SKM-1 treated with dmso at 0.1 percent for 144 hours (cell line): ENCODE measurements around the gene CLIC4.
"Not testable (repeated sequence)": the region's sequence is repeated elsewhere in the genome, so short reads cannot be mapped to it uniquely, and the experiment has no call there.

Experiments used
- DNase-seq: peaks from one replicate; lab custom pipeline; 2025; ENCODE audit not compliant: unreplicated experiment; lab: John Stamatoyannopoulos, UW

Gene CLIC4

GRCh38 chr1:24806588-24806987, 61.3 kb downstream of the CLIC4 start:
- no peak for DNase-seq

GRCh38 chr1:24811494-24811893, 66.2 kb downstream of the CLIC4 start:
- DNase-seq = not testable (repeated sequence)

GRCh38 chr1:24820221-24820620, 75.0 kb downstream of the CLIC4 start:
- not testable (repeated sequence) for DNase-seq

- DNase-seq = no peak
These were observed 77.6 kb downstream of the CLIC4 start for GRCh38 chr1:24822887-24823286.

- DNase-seq = not testable (repeated sequence)
These were observed 78.2 kb downstream of the CLIC4 start for GRCh38 chr1:24823486-24823885.

- DNase-seq = no peak
These were observed 79.9 kb downstream of the CLIC4 start for GRCh38 chr1:24825174-24825573.

GRCh38 chr1:24826510-24826909, 81.3 kb downstream of the CLIC4 start:
- no peak for DNase-seq

- DNase-seq = no peak
These were observed 82.3 kb downstream of the CLIC4 start for GRCh38 chr1:24827379-24828135.

GRCh38 chr1:24828183-24828886, 83.1 kb downstream of the CLIC4 start:
- DNase-seq = no peak

GRCh38 chr1:24828887-24829192, 83.6 kb downstream of the CLIC4 start:
- DNase-seq = no peak

GRCh38 chr1:24830680-24831272, 85.5 kb downstream of the CLIC4 start:
- DNase-seq = peak; percentile 51

GRCh38 chr1:24841593-24841992, 96.3 kb downstream of the CLIC4 start:
- DNase-seq = no peak

- DNase-seq = no peak
These were observed 101.4 kb downstream of the CLIC4 start for GRCh38 chr1:24846671-24847070.

GRCh38 chr1:24847995-24848881, 103.0 kb downstream of the CLIC4 start:
- DNase-seq = peak; percentile 93

- DNase-seq = no peak
These were observed 104.5 kb downstream of the CLIC4 start for GRCh38 chr1:24849672-24850295.

- DNase-seq = no peak
These were observed 105.2 kb downstream of the CLIC4 start for GRCh38 chr1:24850328-24850920.

GRCh38 chr1:24853649-24854048, 108.4 kb downstream of the CLIC4 start:
- no peak for DNase-seq

GRCh38 chr1:24855474-24855873, 110.2 kb downstream of the CLIC4 start:
- no peak for DNase-seq

GRCh38 chr1:24856787-24857506, 111.7 kb downstream of the CLIC4 start:
- DNase-seq = no peak
